Neutrophil (primary cell): ENCODE results near the gene RINL.
A peak's percentile ranks its signal among the peaks of the same experiment; 100 is the strongest.
"Not testable (repeated sequence)": the region's sequence is repeated elsewhere in the genome, so short reads cannot be mapped to it uniquely, and the experiment has no call there.

Experiments used
- H3K27ac ChIP-seq: fragments of 200-600 bp; sonication (generic); 2 replicates; pipeline ENCODE4 v1.5.1; 2016; ENCODE audit warnings: mild to moderate bottlenecking, moderate library complexity
- H3K27me3 ChIP-seq: fragments of 200-600 bp; sonication (generic); 2 replicates; pipeline ENCODE4 v1.6.0; 2016; ENCODE audit warnings: mild to moderate bottlenecking
- H3K36me3 ChIP-seq: fragments of 200-600 bp; sonication (generic); 2 replicates; pipeline ENCODE4 v1.5.1; 2017
- H3K4me1 ChIP-seq, 2 experiments: fragments of 200-600 bp in 1 of 2; sonication (generic) in 1 of 2; 1 replicate in 1 of 2; 2 replicates in 1 of 2; pipeline versions ENCODE4 v1.5.1 to v1.6.1; 2013 to 2016; ENCODE audit warnings: low read depth in 1 of 2, low read length in 1 of 2, mild to moderate bottlenecking in 1 of 2, moderate library complexity in 1 of 2; ENCODE audit not compliant: control insufficient read depth in 1 of 2, insufficient read depth in 1 of 2
- H3K4me3 ChIP-seq, 2 experiments: fragments of 200-600 bp in 1 of 2; sonication (generic) in 1 of 2; 1 replicate in 1 of 2; 2 replicates in 1 of 2; pipeline ENCODE4 v1.5.1; 2013 to 2016; ENCODE audit warnings: low read depth in 1 of 2, low read length in 1 of 2, mild to moderate bottlenecking in 1 of 2, moderate library complexity in 1 of 2
- H3K9me3 ChIP-seq: fragments of 200-600 bp; sonication (generic); 2 replicates; pipeline ENCODE4 v1.5.1; 2016
- TF ChIP-seq, protein P1 (sequence below): fragments of 200-600 bp; sonication (generic); IDR thresholded peaks from 2 replicates; pipeline ENCODE4 v1.5.1; 2016; ENCODE audit warnings: antibody characterized with exemption

Gene RINL

DNA sequence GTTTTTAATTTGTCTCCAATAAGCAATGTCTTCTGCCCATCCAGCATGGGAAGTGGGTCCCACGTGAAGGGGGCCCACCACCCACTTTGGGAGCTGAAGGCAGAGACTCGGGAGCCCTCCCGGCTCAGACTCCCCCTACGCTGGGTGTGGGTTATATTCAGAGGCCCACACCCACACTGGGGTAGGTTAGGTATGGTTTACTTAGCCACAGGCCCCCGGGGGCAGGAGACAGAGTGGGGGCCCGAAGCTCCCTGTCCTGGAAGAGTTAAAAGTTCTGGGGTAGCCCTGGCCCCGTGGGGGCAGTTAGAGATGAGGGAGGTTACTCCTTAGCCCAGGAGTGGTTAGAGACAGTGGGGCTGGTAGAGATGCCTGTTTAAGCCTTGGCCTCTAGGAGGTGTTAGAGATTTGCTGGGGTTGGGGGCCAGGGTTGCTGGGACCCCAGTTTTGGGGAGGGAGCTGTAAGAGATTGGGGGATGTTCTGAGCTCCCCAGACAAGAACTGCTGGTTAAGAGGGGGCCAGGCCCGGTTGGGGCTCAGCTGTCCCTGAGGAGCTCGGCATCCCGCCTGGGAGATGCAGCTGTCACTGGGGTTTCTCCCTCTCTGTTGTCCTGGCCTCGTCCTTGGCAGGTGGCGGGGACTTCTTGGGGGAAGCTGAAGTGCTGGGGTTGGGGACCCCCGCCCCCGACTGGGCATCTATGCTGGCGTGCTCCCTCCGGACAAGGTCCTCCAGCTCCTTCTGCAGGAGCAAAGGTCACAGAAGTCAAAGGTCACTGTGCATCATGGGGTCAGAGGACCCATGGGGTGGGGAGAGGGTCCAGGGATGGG lies 712 bp upstream of the RINL start:
- Histone ChIP-seq H3K4me1 (peaks cover 22 to 25% of the 10 kb centered on the region in 2 experiments), H3K9me3 (no peaks in the 10 kb centered on the region), H3K4me3 (peak overlapping the region; percentile 68 to 79), H3K27me3 (no peaks in the 10 kb centered on the region), H3K27ac (peak overlapping the region; percentile 94), H3K36me3 (peaks cover 45% of the 10 kb centered on the region)
- TF ChIP-seq, protein P1, sequence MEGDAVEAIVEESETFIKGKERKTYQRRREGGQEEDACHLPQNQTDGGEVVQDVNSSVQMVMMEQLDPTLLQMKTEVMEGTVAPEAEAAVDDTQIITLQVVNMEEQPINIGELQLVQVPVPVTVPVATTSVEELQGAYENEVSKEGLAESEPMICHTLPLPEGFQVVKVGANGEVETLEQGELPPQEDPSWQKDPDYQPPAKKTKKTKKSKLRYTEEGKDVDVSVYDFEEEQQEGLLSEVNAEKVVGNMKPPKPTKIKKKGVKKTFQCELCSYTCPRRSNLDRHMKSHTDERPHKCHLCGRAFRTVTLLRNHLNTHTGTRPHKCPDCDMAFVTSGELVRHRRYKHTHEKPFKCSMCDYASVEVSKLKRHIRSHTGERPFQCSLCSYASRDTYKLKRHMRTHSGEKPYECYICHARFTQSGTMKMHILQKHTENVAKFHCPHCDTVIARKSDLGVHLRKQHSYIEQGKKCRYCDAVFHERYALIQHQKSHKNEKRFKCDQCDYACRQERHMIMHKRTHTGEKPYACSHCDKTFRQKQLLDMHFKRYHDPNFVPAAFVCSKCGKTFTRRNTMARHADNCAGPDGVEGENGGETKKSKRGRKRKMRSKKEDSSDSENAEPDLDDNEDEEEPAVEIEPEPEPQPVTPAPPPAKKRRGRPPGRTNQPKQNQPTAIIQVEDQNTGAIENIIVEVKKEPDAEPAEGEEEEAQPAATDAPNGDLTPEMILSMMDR: no peak

DNA sequence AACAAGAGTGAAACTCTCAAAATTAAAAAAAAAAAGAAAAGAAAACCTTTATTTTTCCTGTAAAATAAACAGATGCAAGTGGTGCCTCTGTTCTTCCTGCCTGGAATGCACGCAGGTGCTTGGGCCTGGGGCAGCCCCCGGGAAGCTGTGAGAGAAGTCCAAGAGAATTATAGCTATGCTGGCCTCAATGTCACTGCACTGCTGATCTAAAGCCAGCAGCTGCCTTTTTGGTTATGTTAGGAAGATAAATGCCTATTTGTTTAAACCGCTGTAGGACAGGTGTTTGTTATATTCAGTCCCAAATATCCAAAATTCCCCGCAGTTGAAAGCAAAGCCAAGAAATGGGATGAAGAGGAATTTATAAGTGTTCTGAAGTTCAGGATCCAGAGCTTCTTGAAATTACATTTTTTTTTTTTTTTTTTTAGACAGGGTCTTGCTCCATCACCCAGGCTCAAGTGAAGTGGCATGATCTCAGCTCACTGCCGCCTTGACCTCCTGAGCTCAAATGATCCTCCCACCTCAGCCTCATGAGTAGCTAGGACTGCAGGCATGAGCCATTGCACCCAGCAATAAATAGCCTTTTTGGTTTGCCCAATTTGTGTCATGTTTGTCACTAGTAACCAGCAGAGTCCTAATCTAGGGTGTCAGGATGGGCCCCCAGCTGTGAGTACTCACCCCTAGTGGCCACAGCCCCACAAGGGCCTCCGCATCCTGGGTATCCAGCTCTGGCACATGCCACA lies 2.2 kb downstream of the RINL start:
- peaks cover 22 to 25% of the 10 kb centered on the region in 2 experiments for H3K4me1 ChIP-seq
- H3K36me3 ChIP-seq: peaks cover 49% of the 10 kb centered on the region
- H3K4me3 ChIP-seq: no peak overlapping the region
- H3K27me3 ChIP-seq: no peaks in the 10 kb centered on the region
- peak overlapping the region; percentile 36 for H3K27ac ChIP-seq
- TF ChIP-seq, protein P1: no peak
- no peaks in the 10 kb centered on the region for H3K9me3 ChIP-seq

DNA sequence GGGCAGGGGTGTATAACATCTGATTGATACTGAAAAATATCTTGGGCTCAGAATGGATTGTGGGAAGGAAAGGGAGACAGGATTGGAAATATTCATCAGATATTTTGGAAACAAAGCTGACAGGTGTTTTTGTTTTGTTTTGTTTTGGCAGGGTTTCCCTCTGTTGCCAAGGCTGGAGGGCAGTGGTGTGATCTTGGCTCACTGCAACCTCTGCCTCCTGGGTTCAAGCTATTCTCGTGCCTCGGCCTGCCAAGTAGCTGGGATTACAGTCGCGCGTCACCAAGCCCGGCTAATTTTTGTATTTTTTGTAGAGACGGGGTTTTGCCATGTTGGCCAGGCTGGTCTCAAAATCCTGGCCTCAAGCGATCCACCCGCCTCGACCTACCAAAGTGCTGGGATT lies 4.7 kb downstream of the RINL start:
- Histone ChIP-seq H3K36me3 (peaks cover 58% of the 10 kb centered on the region), H3K4me1 (peaks cover 33 to 34% of the 10 kb centered on the region in 2 experiments)
- not testable (repeated sequence) for H3K27ac ChIP-seq, H3K9me3 ChIP-seq, H3K27me3 ChIP-seq, H3K4me3 ChIP-seq

DNA sequence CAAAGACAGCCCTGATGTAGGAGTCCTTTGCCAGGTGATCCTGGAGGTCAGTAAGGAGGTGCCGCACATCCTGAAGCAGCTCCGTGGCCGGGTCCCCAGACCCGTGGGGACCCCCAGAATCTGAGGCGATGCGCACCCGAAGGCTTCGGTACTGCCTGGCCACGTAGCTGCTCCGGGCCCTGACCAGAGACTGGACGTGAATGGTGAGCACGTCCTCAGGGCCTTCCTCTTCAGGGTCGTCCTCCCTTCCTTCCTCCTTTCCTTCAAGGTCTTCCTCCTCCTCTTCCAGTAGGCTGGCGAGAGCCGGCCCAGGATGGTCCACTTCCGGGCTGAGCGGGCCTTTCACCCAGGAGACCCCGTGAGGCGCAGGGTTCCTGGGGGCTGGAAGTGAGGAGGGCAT lies 7.5 kb downstream of the RINL start:
- Histone ChIP-seq H3K27ac (peak overlapping the region; percentile 56), H3K36me3 (peaks cover 75% of the 10 kb centered on the region)
- TF ChIP-seq, protein P1: no peak

DNA sequence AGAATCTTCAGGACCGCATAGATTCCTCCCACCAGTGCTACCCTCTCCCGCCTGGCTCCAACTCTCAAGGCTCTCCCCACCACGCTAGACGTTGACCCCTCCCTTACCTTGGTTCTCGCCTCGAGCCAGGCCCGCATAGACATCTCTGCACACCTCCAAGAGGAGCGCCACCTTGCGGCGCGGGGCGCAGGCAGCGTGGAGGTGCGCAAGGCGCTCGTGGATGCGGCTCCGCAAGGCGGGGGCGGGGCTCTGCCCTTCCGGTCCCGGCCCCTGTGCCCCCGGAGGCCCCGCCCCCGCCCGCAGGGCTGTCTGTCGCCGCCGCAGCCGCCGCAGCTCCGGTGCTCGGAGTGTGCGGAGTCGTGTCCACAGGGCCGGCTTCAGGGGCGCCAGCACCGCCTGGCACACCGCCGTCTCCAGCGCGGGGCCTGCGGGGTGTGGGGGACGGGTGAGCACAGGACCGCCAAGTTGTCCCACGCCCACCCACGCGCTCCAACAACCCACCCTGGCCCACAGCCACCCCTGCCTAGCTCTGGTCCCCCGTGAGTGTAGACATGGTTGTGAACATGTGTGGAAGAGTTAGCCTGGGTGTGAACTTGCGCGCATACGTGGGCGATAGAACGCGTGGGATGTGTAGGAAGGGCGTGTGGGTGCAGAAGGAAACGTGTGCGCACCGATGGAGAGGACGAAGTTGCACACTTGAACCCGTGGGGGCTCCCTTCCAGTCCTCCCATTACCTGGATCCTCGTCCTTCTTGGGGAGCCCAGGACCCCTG lies 8.1 kb downstream of the RINL start:
- H3K9me3 ChIP-seq: no peaks in the 10 kb centered on the region
- peak overlapping the region; percentile 47 to 59 for H3K4me3 ChIP-seq
- H3K27ac ChIP-seq: peak overlapping the region; percentile 56
- H3K36me3 ChIP-seq: peaks cover 75% of the 10 kb centered on the region
- H3K4me1 ChIP-seq: peaks cover 15 to 17% of the 10 kb centered on the region in 2 experiments
- TF ChIP-seq, protein P1: peak; percentile 95
- no peaks in the 10 kb centered on the region for H3K27me3 ChIP-seq

More for the DNA sequence above, 7.5 kb downstream of the RINL start:
- Histone ChIP-seq H3K4me1 (peaks cover 15 to 17% of the 10 kb centered on the region in 2 experiments), H3K9me3 (no peaks in the 10 kb centered on the region), H3K27me3 (no peaks in the 10 kb centered on the region), H3K4me3 (no peak overlapping the region)
